Upper lobe of right lung (tissue), 1 donor: ENCODE results near the gene AMPH. TPM values are rescaled to one million over a fixed set of nuclear protein-coding genes. Genes with fewer than 3 reads are reported as not detected.

Experiments
- ATAC-seq: fragments of 200-7000 bp; cut with Tn5 transposase; one replicate; pipeline ENCODE4 v1.9.1; 2020; ENCODE audit warnings: mild to moderate bottlenecking, moderate library complexity
- DNase-seq: peaks from one replicate; pipeline ENCODE4 v3.0.0-alpha.2; 2020
- H3K27ac ChIP-seq: fragments of 200-600 bp; one replicate; pipeline ENCODE4 v1.8.0; 2022
- H3K27me3 ChIP-seq: fragments of 200-600 bp; one replicate; pipeline ENCODE4 v1.8.0; 2022; ENCODE audit warnings: mild to moderate bottlenecking
- H3K36me3 ChIP-seq: fragments of 200-600 bp; one replicate; pipeline ENCODE4 v1.8.0; 2022
- H3K4me1 ChIP-seq: fragments of 200-600 bp; one replicate; pipeline ENCODE4 v1.8.0; 2022
- H3K4me3 ChIP-seq: fragments of 200-600 bp; one replicate; pipeline ENCODE4 v1.8.0; 2022; ENCODE audit warnings: mild to moderate bottlenecking
- H3K9me3 ChIP-seq: fragments of 200-600 bp; one replicate; pipeline ENCODE4 v1.8.0; 2022
- CTCF ChIP-seq: fragments of 200-600 bp; IDR thresholded peaks from one replicate; pipeline ENCODE4 v1.8.0; 2022; ENCODE audit warnings: antibody characterized with exemption
- intact Hi-C: fragments of 100-400 bp; cut with DNase I; formaldehyde crosslinking; loops from one replicate; pipeline ENCODE4 v1.11.0; 2022
- total RNA-seq: library from RNA; stranded (reverse); fragmentation: NEBNext Ultra II Directional; extraction: Animal tissue kit (Norgen Biotek cat#: 25700); gene quantifications from one replicate; pipeline ENCODE4 v1.2.1, GENCODE V29; 2021
- donor health status: DM: no; HTN: yes; CAD: no; lungs with severe emphysema.

Gene AMPH
- total RNA-seq, 1 donor from 2014 or later: 0.58 TPM

GRCh38 chr7:38385682-38386081 is 245.5 kb downstream of the AMPH start:
- H3K4me1 ChIP-seq: no peaks in the 10 kb centered on the region
- DNase-seq (no peak), ATAC-seq (no peak)
- H3K27me3 ChIP-seq: no peaks in the 10 kb centered on the region
- TF ChIP-seq CTCF: no peak
- H3K27ac ChIP-seq: no peak overlapping the region
- H3K4me3 ChIP-seq: no peak overlapping the region
- H3K36me3 ChIP-seq: no peaks in the 10 kb centered on the region
- intact Hi-C loops: no loop called here
- peaks cover 4% of the 10 kb centered on the region for H3K9me3 ChIP-seq

- intact Hi-C loops: no loop called here
- no peak for TF ChIP-seq CTCF
- H3K9me3 ChIP-seq: peaks cover 4% of the 10 kb centered on the region
- no peaks in the 10 kb centered on the region for H3K27me3 ChIP-seq
- H3K4me1 ChIP-seq: no peaks in the 10 kb centered on the region
- no peaks in the 10 kb centered on the region for H3K36me3 ChIP-seq
- DNase-seq: no peak
- no peak overlapping the region for H3K27ac ChIP-seq
- ATAC-seq: no peak
- no peak overlapping the region for H3K4me3 ChIP-seq
Observed at GRCh38 chr7:38383281-38383680, 247.9 kb downstream of the AMPH start.

DNA sequence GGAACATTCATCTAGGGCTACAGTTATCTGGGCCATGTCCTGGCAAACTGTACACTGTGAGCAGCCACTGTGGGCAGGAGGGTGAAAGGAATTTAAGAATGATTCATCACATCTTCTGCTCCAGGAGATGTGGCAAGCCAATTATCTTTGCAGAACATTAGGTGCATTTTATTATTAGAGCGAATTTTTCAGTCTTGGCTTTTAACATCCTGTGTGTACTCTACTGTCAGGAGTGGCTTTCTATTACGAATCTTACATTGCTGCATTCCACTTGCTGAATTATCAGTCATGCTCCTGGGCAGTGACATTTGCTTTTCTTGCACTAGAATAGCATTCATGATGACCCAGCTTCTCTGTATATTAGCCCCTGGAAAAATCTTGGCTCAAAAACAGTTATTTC is 248.5 kb downstream of the AMPH start:
- no peaks in the 10 kb centered on the region for H3K36me3 ChIP-seq
- TF ChIP-seq CTCF: no peak
- intact Hi-C loops: no loop called here
- H3K4me1 ChIP-seq: no peaks in the 10 kb centered on the region
- no peak overlapping the region for H3K4me3 ChIP-seq
- ATAC-seq: no peak
- H3K27ac ChIP-seq: no peak overlapping the region
- peaks cover 4% of the 10 kb centered on the region for H3K9me3 ChIP-seq
- no peaks in the 10 kb centered on the region for H3K27me3 ChIP-seq
- DNase-seq: no peak

DNA sequence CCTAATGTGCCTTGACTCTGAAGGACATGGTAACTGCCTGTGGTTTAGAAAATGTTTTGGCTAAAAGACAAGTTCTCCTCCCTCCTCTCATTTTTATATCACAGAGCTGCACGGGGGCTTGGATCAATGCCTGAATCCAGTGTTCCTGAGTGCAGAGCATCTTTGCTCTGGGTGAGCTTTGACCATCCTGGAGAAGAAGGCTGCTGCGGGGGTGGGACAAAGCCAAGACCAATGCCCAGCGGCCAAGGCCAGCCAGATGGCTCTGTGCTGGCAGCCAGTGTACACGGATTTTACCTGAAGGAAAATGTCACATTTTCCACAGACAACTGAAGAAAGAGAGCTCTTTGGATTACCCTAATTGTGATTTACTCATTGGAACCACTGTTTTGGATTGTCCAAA is 255.7 kb downstream of the AMPH start:
- ATAC-seq (no peak), DNase-seq (no peak)
- Histone ChIP-seq H3K4me1 (no peaks in the 10 kb centered on the region), H3K36me3 (no peaks in the 10 kb centered on the region), H3K27me3 (no peaks in the 10 kb centered on the region), H3K9me3 (no peaks in the 10 kb centered on the region), H3K27ac (no peak overlapping the region), H3K4me3 (no peak overlapping the region)
- intact Hi-C loops: no loop called here
- TF ChIP-seq CTCF: no peak

DNA sequence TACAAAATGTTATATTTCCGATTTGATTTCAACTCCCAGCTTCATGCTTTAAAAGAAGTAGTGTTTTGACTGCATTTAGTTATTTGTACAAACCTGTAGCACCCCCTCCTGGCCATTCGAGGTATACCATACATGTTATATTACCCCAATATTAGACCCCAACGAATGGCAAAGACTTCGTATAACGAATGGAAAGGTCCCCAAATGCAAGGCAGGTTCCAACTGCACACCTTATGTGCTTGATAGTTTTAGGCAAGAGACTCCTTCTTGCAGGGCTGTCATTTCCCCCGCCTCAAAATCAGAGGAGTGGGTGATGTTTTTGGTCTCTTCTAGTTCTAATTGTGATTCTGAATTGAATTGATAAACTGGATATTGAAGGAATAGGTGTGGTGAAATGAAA is 256.7 kb downstream of the AMPH start:
- no peaks in the 10 kb centered on the region for H3K9me3 ChIP-seq

More for the DNA sequence above, 256.7 kb downstream of the AMPH start:
- Histone ChIP-seq H3K4me1 (peaks cover 6% of the 10 kb centered on the region), H3K27me3 (no peaks in the 10 kb centered on the region), H3K36me3 (no peaks in the 10 kb centered on the region), H3K4me3 (no peak overlapping the region), H3K27ac (no peak overlapping the region)
- intact Hi-C loops: no loop called here
- DNase-seq (no peak), ATAC-seq (peak; percentile 26)
- peak; percentile 60 for TF ChIP-seq CTCF
